CD14-positive monocyte (primary cell): ENCODE data around the gene IRX3. TPM values are rescaled to one million over a fixed set of nuclear protein-coding genes. Genes with fewer than 3 reads are reported as not detected.

ENCODE experiments used
- DNase-seq, 3 donors: peaks; one replicate each; pipeline ENCODE4 v3.0.0-alpha.2; 2011 to 2022
- H2AFZ ChIP-seq: 2 replicates; pipeline ENCODE4 v1.6.0; 2012; ENCODE audit warnings: mild to moderate bottlenecking, low read depth, low read length, inconsistent platforms; ENCODE audit not compliant: insufficient read depth, poor library complexity, severe bottlenecking
- H3K27ac ChIP-seq, 2 donors: 1 replicate in 1 of 2; 2 replicates in 1 of 2; pipeline ENCODE4 v1.5.1; 2012 to 2013; ENCODE audit warnings: low read length in 2 of 2, control low read depth in 1 of 2, inconsistent platforms in 1 of 2, low read depth in 1 of 2, mild to moderate bottlenecking in 1 of 2
- H3K27me3 ChIP-seq, 2 donors: one replicate each; pipeline versions ENCODE4 v1.6.0 to v1.6.1; 2011 to 2013; ENCODE audit warnings: low read length in 2 of 2; ENCODE audit not compliant: control insufficient read depth in 2 of 2, insufficient read depth in 2 of 2
- H3K36me3 ChIP-seq, 2 donors: replicated peaks in 1 of 2; 1 replicate in 1 of 2; 2 replicates in 1 of 2; pipeline versions ENCODE4 v1.5.1 to v1.6.1; 2012 to 2013; ENCODE audit warnings: low read length in 2 of 2, control low read depth in 1 of 2, inconsistent platforms in 1 of 2, mild to moderate bottlenecking in 1 of 2; ENCODE audit not compliant: insufficient read depth in 2 of 2, control insufficient read depth in 1 of 2
- H3K4me1 ChIP-seq, 2 donors: 1 replicate in 1 of 2; 2 replicates in 1 of 2; pipeline versions ENCODE4 v1.5.1 to v1.6.1; 2012 to 2013; ENCODE audit warnings: low read length in 2 of 2, control low read depth in 1 of 2, inconsistent platforms in 1 of 2, mild to moderate bottlenecking in 1 of 2, moderate library complexity in 1 of 2; ENCODE audit not compliant: insufficient read depth in 2 of 2, control insufficient read depth in 1 of 2
- H3K4me2 ChIP-seq: replicated peaks from 2 replicates; pipeline ENCODE3; 2012; ENCODE audit warnings: low read length, moderate library complexity, mild to moderate bottlenecking; ENCODE audit not compliant: poor library complexity, severe bottlenecking; ENCODE audit errors: extremely low read depth
- H3K4me3 ChIP-seq, 3 experiments: fragments of 200-600 bp in 1 of 3; sonication (generic) in 1 of 3; replicated peaks in 1 of 3; 1 replicate in 2 of 3; 2 replicates in 1 of 3; pipeline ENCODE4 v1.5.1; 2011 to 2013; ENCODE audit warnings: low read length in 3 of 3, mild to moderate bottlenecking in 3 of 3, control low read depth in 2 of 3, low read depth in 2 of 3, inconsistent platforms in 1 of 3, moderate library complexity in 1 of 3
- H3K79me2 ChIP-seq: 2 replicates; pipeline ENCODE4 v1.6.0; 2012; ENCODE audit warnings: mild to moderate bottlenecking, control low read depth, inconsistent platforms, low read length, moderate library complexity; ENCODE audit not compliant: insufficient read depth
- H3K9ac ChIP-seq: 2 replicates; pipeline ENCODE4 v1.6.0; 2017; ENCODE audit warnings: low read length, mild to moderate bottlenecking; ENCODE audit not compliant: insufficient read depth, poor library complexity, severe bottlenecking
- H3K9me3 ChIP-seq, 2 donors: replicated peaks in 1 of 2; 1 replicate in 1 of 2; 2 replicates in 1 of 2; pipeline versions ENCODE4 v1.5.1 to v1.6.1; 2012 to 2013; ENCODE audit warnings: low read length in 2 of 2, control low read depth in 1 of 2; ENCODE audit not compliant: control insufficient read depth in 1 of 2, insufficient read depth in 1 of 2
- H4K20me1 ChIP-seq: 2 replicates; pipeline ENCODE4 v1.6.0; 2012; ENCODE audit warnings: mild to moderate bottlenecking, low read length, control low read depth, moderate library complexity; ENCODE audit not compliant: insufficient read depth
- H3K27ac Mint-ChIP-seq, 7 donors: one replicate each; pipeline ENCODE4 v1.8.0; 2020; ENCODE audit warnings: mild to moderate bottlenecking in 7 of 7, mixed read lengths in 7 of 7, moderate library complexity in 6 of 7, inconsistent platforms in 2 of 7
- H3K27me3 Mint-ChIP-seq, 3 donors: one replicate each; pipeline ENCODE4 v1.8.0; 2021 to 2022; ENCODE audit warnings: low read depth in 3 of 3, mild to moderate bottlenecking in 3 of 3, mixed read lengths in 3 of 3, moderate library complexity in 3 of 3, inconsistent platforms in 1 of 3
- H3K36me3 Mint-ChIP-seq, 2 donors: one replicate each; pipeline ENCODE4 v1.8.0; 2020; ENCODE audit warnings: mixed read lengths in 2 of 2, inconsistent platforms in 1 of 2, mild to moderate bottlenecking in 1 of 2
- H3K4me1 Mint-ChIP-seq: one replicate; pipeline ENCODE4 v1.8.0; 2020; ENCODE audit warnings: mild to moderate bottlenecking, mixed read lengths
- H3K4me3 Mint-ChIP-seq, 2 donors: one replicate each; pipeline ENCODE4 v1.8.0; 2020; ENCODE audit warnings: mild to moderate bottlenecking in 2 of 2, mixed read lengths in 2 of 2, moderate library complexity in 1 of 2
- H3K9me3 Mint-ChIP-seq, 7 donors: one replicate each; pipeline ENCODE4 v1.8.0; 2020 to 2022; ENCODE audit warnings: mixed read lengths in 7 of 7, mild to moderate bottlenecking in 6 of 7, moderate library complexity in 6 of 7, inconsistent platforms in 2 of 7
- WGBS: methylation state at CpG from one replicate; pipeline ENCODE4 v1.1.5; 2013; ENCODE audit warnings: missing lambda C conversion rate; ENCODE audit not compliant: insufficient coverage; 5-methylcytosine and 5-hydroxymethylcytosine counted together
- intact Hi-C, 2 donors: fragments of 100-400 bp; cut with micrococcal nuclease; formaldehyde crosslinking; loops; one replicate each; pipeline versions ENCODE4 v1.15.0 to v1.15.1; 2023
- polyA plus RNA-seq, 3 donors: library from polyadenylated mRNA; depleted of rRNA in 1 of 3; unstranded in 2 of 3; stranded (reverse) in 1 of 3; fragments of 300-500 nt in 2 of 3; fragments of >200 nt in 1 of 3; fragmentation: Illumina TruSeq in 2 of 3; gene quantifications; 1 replicate in 2 of 3; 2 replicates in 1 of 3; pipeline ENCODE4 v1.2.3, GENCODE V29; 2012 to 2021
- TF ChIP-seq, protein P1 (sequence below): fragments of 200-600 bp; IDR thresholded peaks from one replicate; pipeline ENCODE4 v1.8.0; 2022; ENCODE audit warnings: antibody characterized with exemption, mild to moderate bottlenecking

The IRX3 gene
- polyA plus RNA-seq, 3 donors, result not detected

DNA sequence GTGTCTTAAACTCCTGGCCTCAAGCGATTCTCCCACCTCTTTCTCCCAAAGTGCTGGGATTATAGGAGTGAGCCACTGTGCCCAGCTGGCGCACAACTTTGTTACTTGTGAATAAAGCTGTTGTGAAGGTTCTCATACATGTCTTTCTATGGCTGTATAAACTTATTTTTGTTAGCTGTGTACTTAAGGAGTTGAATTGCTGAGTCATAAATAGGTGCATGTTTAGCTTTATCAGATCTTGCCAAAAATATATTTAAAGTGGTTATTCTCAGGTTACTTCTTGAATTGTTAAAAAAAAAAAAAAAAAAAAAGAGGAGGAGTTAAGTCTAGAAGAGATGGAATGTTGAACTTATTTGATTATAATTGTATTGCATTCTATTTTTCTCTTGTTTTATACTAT lies 47.6 kb upstream of the IRX3 start:
- H3K4me3 ChIP-seq, result no peak overlapping the region
- no peaks in the 10 kb centered on the region for H3K9me3 ChIP-seq
- Mint-ChIP-seq H3K4me3 (no peak overlapping the region), H3K4me1 (no peaks in the 10 kb centered on the region), H3K27me3 (peaks cover 34 to 42% (median 36%) of the 10 kb centered on the region in 3 donors), H3K27ac (no peak overlapping the region), H3K36me3 (no peaks in the 10 kb centered on the region), H3K9me3 (no peaks in the 10 kb centered on the region)
- peaks cover 0 to 5% of the 10 kb centered on the region in 2 donors for H3K27me3 ChIP-seq
- no peaks in the 10 kb centered on the region for H3K79me2 ChIP-seq
- H3K4me1 ChIP-seq, result no peaks in the 10 kb centered on the region
- no peak overlapping the region for H3K9ac ChIP-seq
- H3K27ac ChIP-seq, result no peak overlapping the region
- H4K20me1 ChIP-seq, result no peaks in the 10 kb centered on the region
- no CpG with 5 or more reads among the region's 2 CpGs for WGBS
- no peak for DNase-seq
- H3K4me2 ChIP-seq, result no peak overlapping the region
- TF ChIP-seq, protein P1, sequence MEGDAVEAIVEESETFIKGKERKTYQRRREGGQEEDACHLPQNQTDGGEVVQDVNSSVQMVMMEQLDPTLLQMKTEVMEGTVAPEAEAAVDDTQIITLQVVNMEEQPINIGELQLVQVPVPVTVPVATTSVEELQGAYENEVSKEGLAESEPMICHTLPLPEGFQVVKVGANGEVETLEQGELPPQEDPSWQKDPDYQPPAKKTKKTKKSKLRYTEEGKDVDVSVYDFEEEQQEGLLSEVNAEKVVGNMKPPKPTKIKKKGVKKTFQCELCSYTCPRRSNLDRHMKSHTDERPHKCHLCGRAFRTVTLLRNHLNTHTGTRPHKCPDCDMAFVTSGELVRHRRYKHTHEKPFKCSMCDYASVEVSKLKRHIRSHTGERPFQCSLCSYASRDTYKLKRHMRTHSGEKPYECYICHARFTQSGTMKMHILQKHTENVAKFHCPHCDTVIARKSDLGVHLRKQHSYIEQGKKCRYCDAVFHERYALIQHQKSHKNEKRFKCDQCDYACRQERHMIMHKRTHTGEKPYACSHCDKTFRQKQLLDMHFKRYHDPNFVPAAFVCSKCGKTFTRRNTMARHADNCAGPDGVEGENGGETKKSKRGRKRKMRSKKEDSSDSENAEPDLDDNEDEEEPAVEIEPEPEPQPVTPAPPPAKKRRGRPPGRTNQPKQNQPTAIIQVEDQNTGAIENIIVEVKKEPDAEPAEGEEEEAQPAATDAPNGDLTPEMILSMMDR, result no peak
- intact Hi-C loops, result no loop called here
- H2AFZ ChIP-seq, result no peak overlapping the region
- no peaks in the 10 kb centered on the region for H3K36me3 ChIP-seq

- Histone ChIP-seq H3K9ac (no peak overlapping the region), H3K4me2 (no peak overlapping the region), H3K27ac (no peak overlapping the region), H3K4me3 (no peak overlapping the region), H2AFZ (no peak overlapping the region), H3K36me3 (no peaks in the 10 kb centered on the region), H3K9me3 (no peaks in the 10 kb centered on the region), H4K20me1 (no peaks in the 10 kb centered on the region), H3K27me3 (peaks cover 0 to 5% of the 10 kb centered on the region in 2 donors), H3K4me1 (no peaks in the 10 kb centered on the region), H3K79me2 (no peaks in the 10 kb centered on the region)
- DNase-seq, result no peak
- intact Hi-C loops, result no loop called here
- no peaks in the 10 kb centered on the region for H3K36me3 Mint-ChIP-seq
- H3K27me3 Mint-ChIP-seq, result peaks cover 18 to 29% (median 25%) of the 10 kb centered on the region in 3 donors
- H3K9me3 Mint-ChIP-seq, result peaks cover 0 to 1% (median 0%) of the 10 kb centered on the region in 7 donors
- peak overlapping the region in 1 of 7 donors; percentile 40 for H3K27ac Mint-ChIP-seq
- 48% methylated on average over 4 of the region's 7 CpGs for WGBS
- TF ChIP-seq, protein P1, result no peak
- no peaks in the 10 kb centered on the region for H3K4me1 Mint-ChIP-seq
- H3K4me3 Mint-ChIP-seq, result no peak overlapping the region
Observed at GRCh38 chr16:54331241-54332002, 44.8 kb upstream of the IRX3 start.
